GM18868 (cell line): ENCODE data around the gene APC.
"Not testable (repeated sequence)": the region's sequence is repeated elsewhere in the genome, so short reads cannot be mapped to it uniquely, and the experiment has no call there.

Experiments
- ATAC-seq: cut with Tn5 transposase; IDR thresholded peaks from one replicate; pipeline ENCODE4 v1.9.1; 2021; ENCODE audit warnings: mild to moderate bottlenecking, moderate library complexity; ENCODE audit not compliant: unreplicated experiment

Gene APC

GRCh38 chr5:112713206-112713605, 24.5 kb upstream of the APC start:
- ATAC-seq, result no peak

GRCh38 chr5:112716895-112717294, 20.8 kb upstream of the APC start:
- ATAC-seq, result not testable (repeated sequence)

- no peak for ATAC-seq
These were observed 20.1 kb upstream of the APC start for GRCh38 chr5:112717506-112718082.

- ATAC-seq, result no peak
These were observed 19.3 kb upstream of the APC start for GRCh38 chr5:112718344-112718743.

- ATAC-seq, result peak; percentile 72
These were observed 17.1 kb upstream of the APC start for GRCh38 chr5:112720576-112720975.

- no peak for ATAC-seq
These were observed 12.8 kb upstream of the APC start for GRCh38 chr5:112724901-112725300.

GRCh38 chr5:112729630-112730029, 8.1 kb upstream of the APC start:
- ATAC-seq, result no peak

GRCh38 chr5:112732131-112732530, 5.6 kb upstream of the APC start:
- no peak for ATAC-seq

GRCh38 chr5:112733586-112733985, 4.1 kb upstream of the APC start:
- ATAC-seq, result no peak

GRCh38 chr5:112734597-112734996, 3.1 kb upstream of the APC start:
- ATAC-seq, result no peak

- no peak for ATAC-seq
These were observed 2.0 kb upstream of the APC start for GRCh38 chr5:112735702-112736101.

- ATAC-seq, result no peak
These were observed 619 bp upstream of the APC start for GRCh38 chr5:112737070-112737462.

GRCh38 chr5:112738191-112738560, 491 bp downstream of the APC start:
- peak; percentile 22 for ATAC-seq

GRCh38 chr5:112742424-112742823, 4.7 kb downstream of the APC start:
- no peak for ATAC-seq

- ATAC-seq, result no peak
These were observed 5.9 kb downstream of the APC start for GRCh38 chr5:112743631-112744030.

GRCh38 chr5:112752335-112752734, 14.7 kb downstream of the APC start:
- ATAC-seq, result no peak

- ATAC-seq, result no peak
These were observed 18.0 kb downstream of the APC start for GRCh38 chr5:112755703-112756102.

GRCh38 chr5:112757468-112758208, 20.0 kb downstream of the APC start:
- ATAC-seq, result peak; percentile 94

GRCh38 chr5:112758676-112759075, 21.0 kb downstream of the APC start:
- ATAC-seq, result no peak

- ATAC-seq, result no peak
These were observed 24.6 kb downstream of the APC start for GRCh38 chr5:112762113-112762810.

- no peak for ATAC-seq
These were observed 25.5 kb downstream of the APC start for GRCh38 chr5:112763165-112763564.

GRCh38 chr5:112772124-112772523, 34.4 kb downstream of the APC start:
- no peak for ATAC-seq
